ENCODE measurements around the gene OXSM.

The OXSM gene

GRCh38 chr3:25789596-25790556 lies at the start of gene OXSM:
TSS of gene OXSM (plus strand) at chr3:25790090. CDS start at chr3:25791021, 931 bp downstream.
- peak; percentile 95 to 96 (median 95) for DNase-seq

- peak; percentile 16 to 39 (median 35) for DNase-seq
These were observed 45.4 kb upstream of the OXSM start for GRCh38 chr3:25744470-25744869.

DNA sequence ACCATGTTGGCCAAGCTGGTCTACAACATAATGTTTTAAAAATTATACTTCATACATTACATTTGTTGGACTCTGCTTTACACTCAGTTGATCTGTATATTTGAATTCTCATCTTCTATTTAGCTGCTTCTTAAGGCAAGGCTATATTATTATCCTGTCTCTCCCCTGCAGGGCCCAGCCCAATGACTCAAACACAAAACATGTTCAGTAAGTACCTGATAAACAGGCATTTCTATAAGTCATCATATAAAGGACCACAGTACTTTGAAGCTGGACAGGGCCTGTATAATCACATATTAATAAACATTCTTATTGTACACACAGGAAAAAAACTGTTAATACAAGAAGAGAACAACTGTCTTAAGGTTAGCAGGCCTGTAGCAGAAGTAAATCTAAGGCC lies 42.9 kb upstream of the OXSM start:
- DNase-seq = no peak

DNA sequence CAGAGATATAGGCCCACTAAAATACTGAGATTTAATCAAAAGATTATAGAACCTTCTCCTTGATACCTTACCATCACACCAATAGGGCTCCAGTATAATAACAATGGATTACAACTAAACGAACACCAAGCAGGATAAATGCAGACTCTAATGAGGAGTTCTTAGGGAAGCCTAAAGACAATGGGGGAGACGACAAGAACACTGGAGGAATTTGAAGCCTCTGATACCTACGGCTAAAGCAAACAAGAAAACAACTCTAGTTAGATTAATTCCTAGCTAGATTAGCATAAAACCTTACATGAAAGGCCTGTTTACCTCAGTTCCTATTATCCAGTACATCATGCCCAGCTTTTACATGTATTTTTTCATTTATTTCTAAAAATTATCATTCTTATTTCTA lies 41.7 kb upstream of the OXSM start:
- no peak for DNase-seq

DNA sequence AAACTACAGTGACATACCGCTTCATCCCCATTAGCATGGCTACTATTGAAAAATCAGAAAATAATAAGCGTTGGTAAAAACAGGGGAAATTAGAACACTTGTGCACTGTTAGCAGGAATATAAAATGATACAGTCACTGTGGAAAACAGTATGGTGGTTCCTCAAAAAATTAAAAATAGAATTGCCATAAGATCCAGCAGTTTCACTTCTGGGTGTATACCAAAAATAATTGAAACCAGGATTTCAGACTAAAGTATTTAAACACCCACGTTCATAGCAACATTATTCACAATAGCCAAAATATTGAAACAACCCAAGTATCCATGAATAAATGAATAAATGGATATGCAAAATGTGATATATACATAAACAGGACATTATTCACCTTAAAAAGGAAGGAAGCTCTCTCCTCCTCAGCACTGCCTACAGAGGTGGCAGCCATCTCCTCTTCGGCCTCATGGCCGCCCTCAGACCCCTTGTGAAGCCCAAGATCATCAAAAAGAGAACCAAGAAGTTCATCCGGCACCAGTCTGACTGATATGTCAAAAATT lies 40.8 kb upstream of the OXSM start:
- peak; percentile 11 to 33 (median 32) for DNase-seq

DNA sequence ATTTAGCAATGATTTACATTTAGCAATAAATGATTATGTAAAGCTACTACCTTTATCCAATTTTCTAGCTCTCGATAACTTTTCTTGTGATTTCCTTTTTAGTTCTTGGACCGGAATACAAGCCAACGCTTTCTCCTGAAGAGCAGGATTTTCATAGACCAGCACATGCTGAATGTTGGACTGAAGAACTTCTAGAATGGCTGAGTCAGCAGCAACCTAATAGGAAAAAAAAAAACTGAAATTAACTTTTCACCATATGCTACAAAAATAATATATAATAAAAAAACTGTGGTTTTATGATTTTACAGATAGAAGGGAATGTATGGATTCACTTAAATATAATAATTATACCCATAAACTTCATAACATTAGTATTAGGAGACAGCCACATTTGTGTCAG lies 38.8 kb upstream of the OXSM start:
- DNase-seq = no peak

- no peak for DNase-seq
These were observed 38.2 kb upstream of the OXSM start for GRCh38 chr3:25751725-25752124.

GRCh38 chr3:25768851-25769250 lies 21.0 kb upstream of the OXSM start:
- DNase-seq = no peak

DNA sequence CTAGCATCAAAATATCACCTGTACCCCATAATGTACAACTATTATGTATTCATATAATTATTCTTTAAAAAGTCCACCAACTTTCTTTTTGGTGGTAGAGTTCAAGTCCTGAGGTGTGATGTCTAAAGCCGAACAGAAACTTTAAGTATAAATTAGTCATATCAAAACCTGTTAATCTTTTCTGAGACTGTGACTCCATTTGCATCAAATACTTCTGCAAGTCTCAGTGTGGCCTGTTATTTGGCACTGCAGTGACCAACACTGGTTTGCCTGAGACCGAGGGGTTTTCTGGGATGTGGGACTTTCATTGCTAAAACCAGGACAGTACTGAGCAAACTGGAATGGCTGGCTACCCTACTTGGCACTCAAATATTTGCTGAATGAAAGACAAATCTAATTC lies 14.0 kb upstream of the OXSM start:
- no peak for DNase-seq

DNA sequence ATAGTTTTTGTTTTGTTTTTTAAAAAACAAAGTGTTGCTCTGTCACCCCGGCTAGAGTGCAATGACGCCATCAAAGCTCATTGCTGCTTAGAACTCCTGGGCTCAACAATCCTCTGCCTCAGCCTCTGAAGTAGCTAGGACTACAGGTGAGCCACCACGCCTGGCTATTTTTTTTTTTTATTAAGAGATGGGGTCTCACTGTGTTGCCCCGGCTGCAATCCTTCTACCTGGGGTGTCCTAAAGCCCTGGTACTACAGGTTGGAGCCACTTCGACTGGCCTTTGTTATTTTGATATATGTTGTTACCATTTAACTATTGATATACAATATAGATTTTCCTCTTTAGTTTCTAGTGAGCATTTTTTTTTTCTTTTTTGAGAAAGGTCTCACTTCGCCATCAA lies 9.3 kb upstream of the OXSM start:
- DNase-seq = no peak

- DNase-seq = no peak
These were observed 8.6 kb upstream of the OXSM start for GRCh38 chr3:25781145-25781757.

GRCh38 chr3:25781758-25782594 lies 7.9 kb upstream of the OXSM start:
- DNase-seq = no peak

DNA sequence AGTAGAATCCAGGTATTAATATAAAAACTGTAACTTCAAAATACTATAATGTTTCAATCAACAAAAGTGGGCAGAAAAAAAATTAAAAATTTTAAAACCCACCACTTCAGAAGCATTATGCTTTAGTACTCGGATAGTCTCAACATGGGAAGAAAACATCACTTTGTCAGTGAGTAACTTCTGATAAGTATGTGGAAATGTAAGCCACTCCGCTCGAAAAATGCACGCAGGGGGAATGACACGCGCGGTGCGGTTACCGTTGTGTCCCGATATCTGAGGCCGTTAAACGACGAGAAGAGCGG lies 7.3 kb upstream of the OXSM start:
- no peak for DNase-seq

DNA sequence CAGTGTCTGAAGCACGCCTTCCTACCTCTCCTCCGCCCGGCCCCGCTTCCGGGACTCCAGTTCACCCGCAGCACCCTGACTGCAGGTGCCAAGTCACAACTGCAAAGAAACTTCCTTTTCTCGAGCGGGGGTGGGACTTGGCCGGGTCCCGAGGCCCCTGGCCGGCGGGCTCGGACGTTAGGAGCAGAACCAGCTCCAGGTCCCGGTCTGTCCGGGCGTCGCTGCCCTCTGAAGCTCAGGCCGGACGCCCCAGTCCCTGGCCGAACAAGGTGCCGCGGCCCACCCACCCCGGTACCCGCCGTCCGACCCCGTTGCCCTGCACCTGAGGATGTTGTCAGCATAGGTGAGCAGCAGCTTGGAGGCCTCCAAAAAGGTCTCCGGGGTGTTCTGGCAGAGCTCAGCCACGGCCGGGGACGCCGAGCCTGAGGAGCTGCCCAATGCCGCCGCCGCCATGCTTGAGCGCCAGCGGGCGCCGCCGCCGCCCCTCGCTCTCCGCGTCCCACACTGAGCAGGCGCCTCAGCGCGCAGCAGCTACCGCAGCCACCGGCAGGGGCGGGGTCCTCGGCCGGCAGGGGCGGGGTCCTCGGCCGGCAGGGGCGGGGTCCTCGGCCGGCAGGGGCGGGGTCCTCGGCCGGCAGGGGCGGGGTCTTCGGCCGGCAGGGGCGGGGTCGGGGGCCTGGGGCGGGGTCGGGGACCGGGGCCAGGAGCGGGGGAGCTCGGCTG lies 6.8 kb upstream of the OXSM start, which contains the start of gene NGLY1:
Gene NGLY1 (minus strand): TSS at position 506 of the 723 bp plus-strand sequence. CDS start 53 bp downstream, at position 453.
- peak; percentile 89 to 95 (median 92) for DNase-seq

DNA sequence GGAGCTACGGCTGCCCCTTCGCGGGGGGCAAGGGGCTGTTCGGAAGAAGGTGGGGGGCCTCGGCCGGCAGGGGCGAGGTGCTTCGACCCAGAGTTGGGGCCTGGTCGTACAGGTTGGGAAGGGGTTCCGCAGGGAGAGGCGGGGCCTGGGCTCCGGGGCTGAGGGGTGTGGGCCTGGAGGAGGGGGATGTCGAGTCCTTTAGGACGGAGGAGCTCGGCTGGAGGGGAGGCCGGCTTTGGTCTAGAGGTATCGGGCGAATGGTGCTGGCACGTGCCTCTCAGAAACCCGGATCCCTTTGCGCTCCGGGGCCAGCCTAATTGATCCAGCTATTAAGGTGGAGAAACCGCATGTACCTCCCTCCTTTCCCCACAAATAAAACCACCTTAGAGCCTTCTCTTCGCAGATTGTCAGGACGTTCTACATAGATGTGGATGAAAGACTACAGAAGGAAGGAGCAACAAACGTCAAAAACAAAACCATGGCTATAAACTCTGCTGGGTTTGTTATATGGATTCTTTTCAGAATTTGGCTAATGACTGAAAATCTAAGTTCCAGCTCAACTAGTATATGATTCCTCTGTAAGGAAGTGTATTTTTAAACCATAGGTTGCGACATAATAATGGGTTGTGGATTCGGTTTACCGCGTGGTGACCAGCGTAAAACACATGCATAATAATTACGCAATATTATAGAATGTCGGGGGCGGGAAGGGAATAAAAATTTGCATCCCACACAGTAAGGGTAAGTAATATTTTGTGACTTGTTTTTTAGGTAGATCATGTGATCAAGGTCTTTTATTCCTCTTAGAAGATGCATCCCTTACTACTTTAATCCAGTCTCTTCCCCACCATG lies 6.0 kb upstream of the OXSM start:
- peak; percentile 61 to 79 (median 75) for DNase-seq

GRCh38 chr3:25784971-25785370 lies 4.9 kb upstream of the OXSM start:
- DNase-seq = no peak

DNA sequence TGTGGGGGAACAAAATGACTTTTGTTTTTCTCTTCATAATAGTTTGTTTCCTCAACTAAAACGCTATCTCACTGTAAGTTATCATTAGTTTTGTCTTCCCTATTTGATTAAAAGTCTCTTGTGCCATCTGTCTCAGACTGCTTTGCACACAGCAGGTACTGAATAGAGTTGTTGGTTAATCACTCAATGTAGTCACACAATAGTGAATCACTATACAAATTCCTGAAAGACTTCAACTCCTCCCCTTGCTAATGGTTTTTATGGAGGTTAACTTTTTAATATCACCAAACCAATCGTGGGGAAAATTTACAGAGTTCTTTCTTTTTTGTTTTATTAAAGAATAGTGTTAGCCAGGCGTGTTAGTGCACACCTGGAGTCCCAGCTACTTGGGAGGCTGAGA lies 4.1 kb upstream of the OXSM start:
- peak in 1 of 3 donors; percentile 16 for DNase-seq

DNA sequence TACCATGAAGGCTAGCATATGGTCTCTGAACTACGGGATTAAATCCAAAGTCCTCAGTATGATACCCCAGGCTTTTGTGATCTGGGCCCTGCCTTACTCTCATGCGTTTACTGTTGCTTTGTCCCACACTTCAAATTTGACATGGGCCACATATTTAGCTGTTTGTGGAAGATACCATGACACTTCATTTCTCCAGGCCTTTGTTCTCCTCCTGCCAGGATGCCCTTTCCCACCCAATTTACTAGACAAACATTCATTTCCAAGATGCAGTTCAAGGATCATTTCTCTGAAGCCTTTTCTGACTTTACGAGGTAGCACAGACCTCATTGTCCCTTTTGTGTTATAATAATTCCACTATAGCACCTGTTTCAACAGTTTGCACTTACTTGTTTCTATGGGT lies 2.2 kb upstream of the OXSM start:
- no peak for DNase-seq

- DNase-seq = no peak
These were observed 688 bp upstream of the OXSM start for GRCh38 chr3:25789209-25789595.

DNA sequence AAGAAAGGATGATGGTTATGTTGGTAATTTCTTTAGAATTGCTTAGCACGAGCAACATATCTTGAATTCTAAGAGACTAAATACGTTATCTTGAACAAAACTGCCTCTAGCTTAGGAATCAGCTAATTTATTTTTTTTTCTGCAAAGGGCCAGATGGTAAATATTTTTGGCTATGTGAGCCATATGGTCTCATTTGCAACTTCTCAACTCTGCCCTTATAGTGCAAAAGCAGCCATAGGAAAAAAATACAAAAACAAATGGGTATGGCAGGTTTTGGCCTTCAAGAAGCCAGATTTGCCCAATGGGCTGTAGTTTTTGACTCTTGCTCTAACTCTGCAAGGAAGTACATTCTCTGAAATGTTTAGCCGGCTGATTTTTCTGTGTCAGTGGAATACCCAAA lies 11.9 kb downstream of the OXSM start:
- DNase-seq = no peak

GRCh38 chr3:25803833-25804232 lies 13.9 kb downstream of the OXSM start:
- no peak for DNase-seq
